Upper lobe of right lung (tissue), 1 donor: Measurements from ENCODE around the gene MEN1. TPM values are rescaled to one million over a fixed set of nuclear protein-coding genes. Genes with fewer than 3 reads are reported as not detected.

ENCODE experiments used
- ATAC-seq: fragments of 200-7000 bp; cut with Tn5 transposase; one replicate; pipeline ENCODE4 v1.9.1; 2020; ENCODE audit warnings: mild to moderate bottlenecking, moderate library complexity
- DNase-seq: peaks from one replicate; pipeline ENCODE4 v3.0.0-alpha.2; 2020
- H3K27ac ChIP-seq: fragments of 200-600 bp; one replicate; pipeline ENCODE4 v1.8.0; 2022
- H3K27me3 ChIP-seq: fragments of 200-600 bp; one replicate; pipeline ENCODE4 v1.8.0; 2022; ENCODE audit warnings: mild to moderate bottlenecking
- H3K36me3 ChIP-seq: fragments of 200-600 bp; one replicate; pipeline ENCODE4 v1.8.0; 2022
- H3K4me1 ChIP-seq: fragments of 200-600 bp; one replicate; pipeline ENCODE4 v1.8.0; 2022
- H3K4me3 ChIP-seq: fragments of 200-600 bp; one replicate; pipeline ENCODE4 v1.8.0; 2022; ENCODE audit warnings: mild to moderate bottlenecking
- H3K9me3 ChIP-seq: fragments of 200-600 bp; one replicate; pipeline ENCODE4 v1.8.0; 2022
- intact Hi-C: fragments of 100-400 bp; cut with DNase I; formaldehyde crosslinking; loops from one replicate; pipeline ENCODE4 v1.11.0; 2022
- total RNA-seq: library from RNA; stranded (reverse); fragmentation: NEBNext Ultra II Directional; extraction: Animal tissue kit (Norgen Biotek cat#: 25700); gene quantifications from one replicate; pipeline ENCODE4 v1.2.1, GENCODE V29; 2021
- TF ChIP-seq, protein P1 (sequence below): fragments of 200-600 bp; IDR thresholded peaks from one replicate; pipeline ENCODE4 v1.8.0; 2022; ENCODE audit warnings: antibody characterized with exemption
- donor health status: DM: no; HTN: yes; CAD: no; lungs with severe emphysema.

Gene MEN1
- total RNA-seq, 1 donor from 2014 or later = 22.5 TPM

GRCh38 chr11:64792482-64792881 lies 17.9 kb downstream of the MEN1 start:
- Histone ChIP-seq H3K27me3 (no peaks in the 10 kb centered on the region), H3K4me1 (peaks cover 13% of the 10 kb centered on the region), H3K9me3 (no peaks in the 10 kb centered on the region), H3K27ac (no peak overlapping the region), H3K4me3 (no peak overlapping the region), H3K36me3 (peaks cover 33% of the 10 kb centered on the region)
- TF ChIP-seq, protein P1, sequence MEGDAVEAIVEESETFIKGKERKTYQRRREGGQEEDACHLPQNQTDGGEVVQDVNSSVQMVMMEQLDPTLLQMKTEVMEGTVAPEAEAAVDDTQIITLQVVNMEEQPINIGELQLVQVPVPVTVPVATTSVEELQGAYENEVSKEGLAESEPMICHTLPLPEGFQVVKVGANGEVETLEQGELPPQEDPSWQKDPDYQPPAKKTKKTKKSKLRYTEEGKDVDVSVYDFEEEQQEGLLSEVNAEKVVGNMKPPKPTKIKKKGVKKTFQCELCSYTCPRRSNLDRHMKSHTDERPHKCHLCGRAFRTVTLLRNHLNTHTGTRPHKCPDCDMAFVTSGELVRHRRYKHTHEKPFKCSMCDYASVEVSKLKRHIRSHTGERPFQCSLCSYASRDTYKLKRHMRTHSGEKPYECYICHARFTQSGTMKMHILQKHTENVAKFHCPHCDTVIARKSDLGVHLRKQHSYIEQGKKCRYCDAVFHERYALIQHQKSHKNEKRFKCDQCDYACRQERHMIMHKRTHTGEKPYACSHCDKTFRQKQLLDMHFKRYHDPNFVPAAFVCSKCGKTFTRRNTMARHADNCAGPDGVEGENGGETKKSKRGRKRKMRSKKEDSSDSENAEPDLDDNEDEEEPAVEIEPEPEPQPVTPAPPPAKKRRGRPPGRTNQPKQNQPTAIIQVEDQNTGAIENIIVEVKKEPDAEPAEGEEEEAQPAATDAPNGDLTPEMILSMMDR = no peak
- ATAC-seq = no peak
- intact Hi-C loops = no loop called here
- DNase-seq = peak; percentile 19

DNA sequence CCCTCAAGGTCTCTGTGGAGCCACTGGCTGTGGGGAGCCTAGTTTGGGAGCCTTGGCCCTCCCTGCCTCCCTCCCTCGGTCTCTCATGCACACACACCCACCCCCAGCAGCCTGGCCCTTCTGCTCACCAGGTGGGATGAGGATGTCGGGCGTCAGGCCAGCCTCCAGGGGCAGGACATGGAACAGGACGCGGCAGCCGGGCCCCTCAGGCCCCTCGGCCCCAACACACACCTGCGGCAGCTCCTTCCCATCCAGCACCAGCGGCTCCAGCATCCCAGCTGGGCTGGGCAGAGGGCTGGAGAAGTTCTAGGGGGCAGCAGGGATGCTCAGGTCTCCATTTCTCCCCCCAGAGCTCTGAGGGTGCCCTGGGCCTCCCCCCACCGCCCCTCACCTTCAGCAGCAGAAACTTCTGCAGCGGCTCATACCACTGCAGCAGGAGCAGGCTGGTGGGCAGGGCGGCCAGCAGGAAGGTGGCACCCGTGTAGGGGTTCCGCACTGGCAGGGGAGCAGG lies 18.5 kb downstream of the MEN1 start:
- intact Hi-C loops = no loop called here
- TF ChIP-seq, protein P1 = no peak
- Histone ChIP-seq H3K36me3 (peaks cover 28% of the 10 kb centered on the region), H3K27ac (no peak overlapping the region), H3K27me3 (no peaks in the 10 kb centered on the region), H3K9me3 (no peaks in the 10 kb centered on the region), H3K4me1 (peaks cover 14% of the 10 kb centered on the region), H3K4me3 (no peak overlapping the region)
- ATAC-seq (no peak), DNase-seq (peak; percentile 62)

GRCh38 chr11:64790205-64791095 lies 19.9 kb downstream of the MEN1 start:
- peaks cover 14% of the 10 kb centered on the region for H3K4me1 ChIP-seq
- DNase-seq (peak; percentile 56), ATAC-seq (no peak)
- TF ChIP-seq, protein P1 = no peak
- no peak overlapping the region for H3K27ac ChIP-seq
- no peaks in the 10 kb centered on the region for H3K27me3 ChIP-seq
- H3K36me3 ChIP-seq = peaks cover 25% of the 10 kb centered on the region
- no peak overlapping the region for H3K4me3 ChIP-seq
- H3K9me3 ChIP-seq = no peaks in the 10 kb centered on the region
- intact Hi-C loops = no loop called here

GRCh38 chr11:64789331-64790204 lies 20.8 kb downstream of the MEN1 start:
- peak; percentile 46 for DNase-seq
- Histone ChIP-seq H3K27me3 (no peaks in the 10 kb centered on the region), H3K4me1 (peaks cover 14% of the 10 kb centered on the region), H3K27ac (no peak overlapping the region), H3K36me3 (peaks cover 25% of the 10 kb centered on the region), H3K4me3 (no peak overlapping the region), H3K9me3 (no peaks in the 10 kb centered on the region)
- TF ChIP-seq, protein P1 = no peak
- intact Hi-C loops = no loop called here
- no peak for ATAC-seq

DNA sequence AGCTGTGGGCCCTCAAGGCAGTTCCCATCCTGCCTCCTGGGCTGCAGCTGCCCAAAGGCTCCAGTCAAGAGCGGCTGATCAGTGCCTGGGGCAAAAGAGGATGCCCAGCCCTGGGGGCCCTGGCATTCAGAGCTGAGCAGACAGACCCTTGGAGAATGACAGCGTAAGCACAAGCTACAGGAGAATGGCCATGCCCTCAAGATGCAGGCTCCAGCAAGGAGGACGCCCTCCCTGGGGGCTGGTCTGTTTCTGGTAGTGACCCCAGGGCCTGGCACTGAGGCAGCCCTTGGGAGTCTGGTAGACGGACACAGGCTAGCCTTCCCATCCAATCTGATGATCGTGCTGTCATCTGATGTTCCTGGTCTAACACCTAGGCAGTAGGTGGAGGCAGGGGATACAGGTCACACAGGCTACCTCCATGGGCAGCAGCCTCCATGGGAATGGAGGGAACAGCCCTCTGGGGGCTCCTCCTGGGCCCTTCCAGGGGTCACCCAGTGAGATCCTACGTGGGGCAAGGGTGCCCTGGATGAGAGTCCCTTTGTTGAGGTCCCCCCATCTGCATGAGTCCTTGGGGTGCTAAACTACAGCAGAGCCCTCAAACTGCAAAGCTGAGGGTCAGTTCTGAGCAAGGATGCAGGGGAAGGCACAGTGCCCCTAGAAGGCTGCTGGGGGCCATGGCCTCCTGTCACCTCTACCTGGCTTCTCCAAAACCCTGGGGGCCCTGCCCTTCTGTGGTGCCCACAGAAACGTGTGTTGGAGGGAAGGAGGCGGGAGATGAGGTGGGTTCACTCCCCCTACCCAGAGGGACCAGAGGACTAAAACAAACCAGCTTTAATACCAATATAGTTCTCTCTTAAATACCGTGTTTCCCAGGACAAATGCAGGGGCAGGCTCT lies 21.8 kb downstream of the MEN1 start:
- DNase-seq = peak; percentile 49
- TF ChIP-seq, protein P1 = no peak

More for the DNA sequence above, 21.8 kb downstream of the MEN1 start:
- no peak overlapping the region for H3K27ac ChIP-seq
- intact Hi-C loops = no loop called here
- H3K4me1 ChIP-seq = peaks cover 10% of the 10 kb centered on the region
- H3K36me3 ChIP-seq = peaks cover 25% of the 10 kb centered on the region
- no peak overlapping the region for H3K4me3 ChIP-seq
- H3K27me3 ChIP-seq = no peaks in the 10 kb centered on the region
- H3K9me3 ChIP-seq = no peaks in the 10 kb centered on the region
- ATAC-seq = no peak
